NCI-H226 (cell line): Measurements from ENCODE around the gene NUDC.
"Not testable (repeated sequence)": the region's sequence is repeated elsewhere in the genome, so short reads cannot be mapped to it uniquely, and the experiment has no call there.

Experiments
- DNase-seq: peaks from one replicate; pipeline ENCODE4 v3.0.0-alpha.2; 2015

Gene NUDC

GRCh38 chr1:26912147-26912490 lies 9.4 kb upstream of the NUDC start:
- DNase-seq: no peak

- DNase-seq: no peak
These were observed 8.2 kb upstream of the NUDC start for GRCh38 chr1:26913389-26913753.

- DNase-seq: no peak
These were observed 7.6 kb upstream of the NUDC start, which contains the start of gene NR0B2 for GRCh38 chr1:26913754-26914619. NR0B2 (minus strand) TSS chr1:26913975; CDS start chr1:26913940, 35 bp downstream.

- no peak for DNase-seq
These were observed 6.2 kb upstream of the NUDC start for GRCh38 chr1:26915204-26915842.

- no peak for DNase-seq
These were observed 410 bp upstream of the NUDC start for GRCh38 chr1:26921126-26921539.

GRCh38 chr1:26922431-26922729 lies 837 bp downstream of the NUDC start:
- DNase-seq: no peak

- DNase-seq: no peak
These were observed 1.4 kb downstream of the NUDC start for GRCh38 chr1:26922901-26923300.

- DNase-seq: peak; percentile 67
These were observed 2.2 kb downstream of the NUDC start for GRCh38 chr1:26923711-26924110.

- DNase-seq: no peak
These were observed 11.0 kb downstream of the NUDC start for GRCh38 chr1:26932531-26932930.

- DNase-seq: no peak
These were observed 15.3 kb downstream of the NUDC start for GRCh38 chr1:26936823-26937222.

- DNase-seq: no peak
These were observed 16.6 kb downstream of the NUDC start for GRCh38 chr1:26938004-26938658.

GRCh38 chr1:26938659-26939025 lies 17.1 kb downstream of the NUDC start:
- no peak for DNase-seq

GRCh38 chr1:26941311-26941710 lies 19.8 kb downstream of the NUDC start:
- no peak for DNase-seq

GRCh38 chr1:26942656-26943055 lies 21.1 kb downstream of the NUDC start:
- DNase-seq: no peak

- no peak for DNase-seq
These were observed 23.6 kb downstream of the NUDC start for GRCh38 chr1:26945138-26945537.

GRCh38 chr1:26945728-26946127 lies 24.2 kb downstream of the NUDC start:
- DNase-seq: no peak

- DNase-seq: no peak
These were observed 24.7 kb downstream of the NUDC start for GRCh38 chr1:26946270-26946669.

- DNase-seq: not testable (repeated sequence)
These were observed 27.1 kb downstream of the NUDC start for GRCh38 chr1:26948725-26949057.

- peak; percentile 14 for DNase-seq
These were observed 27.9 kb downstream of the NUDC start for GRCh38 chr1:26949266-26949925.

GRCh38 chr1:26949926-26950319 lies 28.4 kb downstream of the NUDC start:
- no peak for DNase-seq

GRCh38 chr1:26950602-26951001 lies 29.1 kb downstream of the NUDC start:
- no peak for DNase-seq

- DNase-seq: no peak
These were observed 29.7 kb downstream of the NUDC start for GRCh38 chr1:26951216-26951615.

- no peak for DNase-seq
These were observed 30.4 kb downstream of the NUDC start for GRCh38 chr1:26951821-26952497.
